D721Med (cell line): Measurements from ENCODE around the gene KDELR1.

Source experiments
- DNase-seq: peaks from one replicate; pipeline ENCODE4 v3.0.0; 2011; ENCODE audit warnings: low spot score; ENCODE audit not compliant: insufficient read length
- FAIRE-seq: peaks from 2 replicates; lab custom pipeline; 2011; peaks lifted over from hg19 to GRCh38; lab: Jason Lieb, UNC
- TF ChIP-seq, protein P1 (sequence below): IDR thresholded peaks from 2 replicates; pipeline ENCODE4 v1.5.1; 2012; ENCODE audit warnings: mild to moderate bottlenecking, control low read depth; ENCODE audit not compliant: insufficient read depth; ENCODE audit errors: missing control alignments

Gene KDELR1

DNA sequence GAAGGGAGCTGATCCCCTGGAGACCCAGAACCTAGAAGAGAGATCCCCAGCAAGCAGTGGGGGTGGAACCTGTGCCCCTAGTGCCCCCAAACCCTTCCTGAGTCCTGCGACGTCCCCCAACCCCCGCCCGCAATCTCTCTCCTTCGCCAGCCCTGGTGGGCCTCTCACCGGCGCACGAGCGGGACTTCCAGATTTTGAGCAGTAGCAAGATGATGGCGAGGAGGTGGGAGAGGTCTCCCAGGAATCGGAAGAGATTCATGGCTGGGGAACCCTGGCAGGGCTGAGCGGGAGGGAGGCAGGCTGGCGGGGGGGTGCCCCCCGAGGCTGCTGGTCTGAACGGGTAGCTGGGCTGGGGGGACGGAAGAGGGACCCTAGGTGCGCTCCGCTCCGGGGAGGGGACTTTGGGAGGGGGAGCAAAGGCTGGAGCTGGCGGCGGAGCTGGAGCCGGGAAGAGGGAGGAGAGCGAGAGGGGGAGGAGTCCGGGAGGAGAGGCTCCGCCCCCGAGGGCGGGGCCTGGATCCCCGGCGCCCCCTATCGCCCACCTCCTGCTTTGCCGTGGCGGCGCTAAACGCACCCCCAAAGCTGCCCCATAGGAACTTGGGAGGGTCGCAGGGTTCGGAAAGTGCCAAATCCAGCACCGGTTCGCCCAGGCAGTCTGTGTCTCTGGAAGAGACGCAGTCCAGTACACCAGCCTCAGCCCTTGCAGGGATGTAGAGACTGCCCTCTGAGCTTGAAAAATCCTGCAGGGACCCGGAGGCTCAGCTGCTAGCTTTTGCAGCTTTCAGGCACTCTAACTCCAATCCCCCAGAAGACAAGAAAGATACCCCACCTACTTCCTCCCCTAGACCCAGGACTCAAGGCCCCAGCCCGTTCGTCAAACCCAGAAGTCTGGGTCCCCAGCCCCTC is at the start of gene KDELR1:
KDELR1 (minus strand) TSS at position 452 of the 906 bp plus-strand sequence; CDS start at position 259, 193 bp downstream.
- TF ChIP-seq, protein P1, sequence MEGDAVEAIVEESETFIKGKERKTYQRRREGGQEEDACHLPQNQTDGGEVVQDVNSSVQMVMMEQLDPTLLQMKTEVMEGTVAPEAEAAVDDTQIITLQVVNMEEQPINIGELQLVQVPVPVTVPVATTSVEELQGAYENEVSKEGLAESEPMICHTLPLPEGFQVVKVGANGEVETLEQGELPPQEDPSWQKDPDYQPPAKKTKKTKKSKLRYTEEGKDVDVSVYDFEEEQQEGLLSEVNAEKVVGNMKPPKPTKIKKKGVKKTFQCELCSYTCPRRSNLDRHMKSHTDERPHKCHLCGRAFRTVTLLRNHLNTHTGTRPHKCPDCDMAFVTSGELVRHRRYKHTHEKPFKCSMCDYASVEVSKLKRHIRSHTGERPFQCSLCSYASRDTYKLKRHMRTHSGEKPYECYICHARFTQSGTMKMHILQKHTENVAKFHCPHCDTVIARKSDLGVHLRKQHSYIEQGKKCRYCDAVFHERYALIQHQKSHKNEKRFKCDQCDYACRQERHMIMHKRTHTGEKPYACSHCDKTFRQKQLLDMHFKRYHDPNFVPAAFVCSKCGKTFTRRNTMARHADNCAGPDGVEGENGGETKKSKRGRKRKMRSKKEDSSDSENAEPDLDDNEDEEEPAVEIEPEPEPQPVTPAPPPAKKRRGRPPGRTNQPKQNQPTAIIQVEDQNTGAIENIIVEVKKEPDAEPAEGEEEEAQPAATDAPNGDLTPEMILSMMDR, result peak; percentile 59
- FAIRE-seq (no peak), DNase-seq (peak; percentile 82)

DNA sequence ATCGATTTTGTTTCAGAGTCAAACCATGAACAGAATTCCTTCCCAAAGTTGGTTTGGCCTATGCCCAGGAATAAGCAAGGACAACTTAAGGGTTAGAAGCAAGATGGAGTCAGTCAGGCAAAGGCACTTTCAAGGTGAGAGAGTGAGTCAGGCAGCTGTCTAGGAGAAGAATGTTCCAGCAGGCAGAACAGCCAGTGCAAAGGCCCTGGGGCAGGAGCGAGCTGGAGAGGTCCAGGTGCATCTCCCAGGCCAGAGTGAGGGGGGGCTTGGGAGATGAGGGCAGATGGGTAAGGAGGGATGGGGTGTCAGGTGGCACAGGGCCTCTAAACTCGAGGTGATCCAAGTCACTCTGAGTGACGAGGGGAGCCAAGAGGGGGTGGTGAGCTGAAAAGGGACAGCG is 45.2 kb upstream of the KDELR1 start:
- FAIRE-seq, result no peak
- TF ChIP-seq, protein P1, result no peak
- no peak for DNase-seq

DNA sequence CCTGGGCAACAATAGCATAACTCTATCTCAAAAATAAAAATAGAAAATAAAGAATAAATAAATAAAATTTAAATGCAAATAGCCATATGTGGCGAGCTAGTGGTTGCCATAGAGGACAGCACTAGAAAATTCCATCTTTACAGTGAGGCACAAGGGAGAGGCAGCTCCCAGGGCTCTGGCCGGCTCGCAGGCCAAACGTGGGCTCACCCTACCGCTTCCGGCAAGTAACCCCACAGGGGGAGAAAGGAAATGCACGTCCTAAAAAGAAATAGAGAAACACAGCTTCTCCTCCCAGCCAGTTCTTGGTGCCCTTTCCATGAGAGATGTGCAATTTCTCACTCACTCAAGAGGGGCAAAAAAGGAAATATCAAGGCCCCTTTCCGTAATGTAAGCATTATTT is 42.0 kb upstream of the KDELR1 start:
- DNase-seq (no peak), FAIRE-seq (no peak)
- TF ChIP-seq, protein P1, result no peak

DNA sequence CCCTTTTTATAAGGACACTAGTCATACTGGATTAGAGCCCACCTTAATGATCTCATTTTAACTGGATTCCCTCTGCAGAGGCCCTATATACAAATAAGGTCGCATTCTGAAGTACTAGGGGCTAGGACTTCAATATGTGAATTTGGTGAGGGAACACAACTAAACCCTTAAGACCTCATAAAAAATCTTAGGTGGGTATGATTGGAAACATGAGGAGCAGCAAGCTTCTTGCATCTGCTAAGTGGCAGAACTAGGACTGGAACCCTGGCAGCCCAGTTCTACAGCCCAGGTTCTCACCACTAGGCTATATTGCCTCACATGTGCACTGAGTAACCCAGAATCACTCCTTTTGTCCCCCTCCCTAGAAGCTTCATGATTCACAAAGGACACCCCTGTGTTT is 37.3 kb upstream of the KDELR1 start:
- DNase-seq (no peak), FAIRE-seq (no peak)
- TF ChIP-seq, protein P1, result no peak

DNA sequence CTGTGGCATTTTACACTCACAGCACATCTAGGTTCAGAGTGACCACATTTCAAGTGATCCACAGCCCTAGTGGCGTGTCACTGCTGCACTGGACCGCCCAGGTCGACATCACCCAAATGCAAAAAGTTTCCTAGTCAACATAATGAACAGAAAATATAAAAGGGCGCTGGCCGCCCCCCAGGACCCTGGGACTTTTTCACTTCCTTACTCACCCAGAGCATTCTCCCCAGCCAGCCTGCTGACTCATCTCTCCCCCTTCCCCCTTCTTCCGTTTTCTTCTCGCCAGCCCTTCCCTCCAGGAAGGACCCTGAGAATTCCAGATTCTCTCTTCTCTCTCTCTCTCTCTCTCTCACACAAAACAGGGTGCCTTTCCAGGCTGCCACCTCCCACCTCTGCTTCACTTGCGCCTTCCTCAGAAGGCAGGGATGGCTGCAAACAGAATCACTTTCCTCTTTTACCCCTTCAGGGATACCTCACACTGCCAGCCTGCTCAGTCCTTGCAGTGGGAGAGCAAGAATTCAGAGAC is 33.4 kb upstream of the KDELR1 start:
- FAIRE-seq (no peak), DNase-seq (no peak)
- TF ChIP-seq, protein P1, result no peak

DNA sequence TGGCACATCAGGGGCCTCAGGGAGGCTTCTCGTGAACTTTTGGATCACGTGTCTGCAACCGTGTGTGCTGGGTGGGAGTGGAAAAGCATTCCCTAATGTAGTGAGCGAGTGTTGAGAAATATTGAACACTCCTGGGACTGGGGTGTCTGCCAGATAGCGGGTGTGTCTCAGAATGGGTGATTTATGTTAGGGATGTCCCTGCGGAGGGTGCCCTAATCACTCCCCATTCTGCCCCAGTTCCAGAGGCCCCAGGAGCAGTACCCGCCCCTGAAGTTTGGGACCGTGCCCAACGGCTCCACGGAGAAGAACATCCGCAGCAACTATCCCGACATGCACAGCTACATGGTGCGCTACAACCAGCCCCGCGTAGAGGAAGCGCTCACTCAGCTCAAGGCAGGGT is 30.2 kb upstream of the KDELR1 start:
- TF ChIP-seq, protein P1, result no peak
- DNase-seq (no peak), FAIRE-seq (no peak)
